NCI-H2171 (cell line): ENCODE results near the gene NCCRP1.

Source experiments
- DNase-seq: peaks from one replicate; lab custom pipeline; 2025; lab: John Stamatoyannopoulos, UW

NCCRP1 gene, protein sequence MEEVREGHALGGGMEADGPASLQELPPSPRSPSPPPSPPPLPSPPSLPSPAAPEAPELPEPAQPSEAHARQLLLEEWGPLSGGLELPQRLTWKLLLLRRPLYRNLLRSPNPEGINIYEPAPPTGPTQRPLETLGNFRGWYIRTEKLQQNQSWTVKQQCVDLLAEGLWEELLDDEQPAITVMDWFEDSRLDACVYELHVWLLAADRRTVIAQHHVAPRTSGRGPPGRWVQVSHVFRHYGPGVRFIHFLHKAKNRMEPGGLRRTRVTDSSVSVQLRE

DNA sequence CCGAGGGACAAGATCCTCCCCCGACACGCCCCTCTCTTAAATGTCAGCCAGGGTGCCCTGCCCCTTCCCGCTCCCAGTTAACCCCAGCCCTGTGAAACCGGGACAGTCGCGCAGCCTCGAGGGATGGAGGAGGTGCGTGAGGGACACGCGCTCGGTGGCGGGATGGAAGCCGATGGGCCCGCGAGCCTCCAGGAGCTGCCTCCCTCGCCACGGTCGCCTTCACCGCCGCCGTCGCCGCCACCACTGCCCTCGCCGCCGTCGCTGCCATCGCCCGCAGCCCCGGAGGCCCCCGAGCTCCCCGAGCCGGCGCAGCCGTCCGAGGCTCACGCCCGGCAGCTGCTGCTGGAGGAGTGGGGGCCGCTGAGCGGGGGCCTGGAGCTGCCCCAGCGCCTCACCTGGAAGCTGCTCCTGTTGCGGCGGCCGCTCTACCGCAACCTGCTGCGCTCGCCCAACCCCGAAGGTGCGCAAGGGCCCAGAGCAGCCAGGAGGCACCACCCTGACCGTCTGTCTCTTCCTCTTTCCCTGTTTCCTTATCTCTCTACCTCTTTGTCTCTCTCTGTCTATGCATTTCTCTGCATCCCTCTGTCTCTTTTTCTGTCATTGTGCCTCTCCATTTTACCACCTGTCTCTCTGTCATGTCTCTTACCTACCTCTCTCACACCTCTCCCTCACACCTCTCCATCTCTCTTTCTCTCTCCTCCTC lies at the start of gene NCCRP1:
TSS of gene NCCRP1 (plus strand) at position 105 of the 703 bp plus-strand sequence. CDS start at position 124, 19 bp downstream.
- no peak for DNase-seq

DNA sequence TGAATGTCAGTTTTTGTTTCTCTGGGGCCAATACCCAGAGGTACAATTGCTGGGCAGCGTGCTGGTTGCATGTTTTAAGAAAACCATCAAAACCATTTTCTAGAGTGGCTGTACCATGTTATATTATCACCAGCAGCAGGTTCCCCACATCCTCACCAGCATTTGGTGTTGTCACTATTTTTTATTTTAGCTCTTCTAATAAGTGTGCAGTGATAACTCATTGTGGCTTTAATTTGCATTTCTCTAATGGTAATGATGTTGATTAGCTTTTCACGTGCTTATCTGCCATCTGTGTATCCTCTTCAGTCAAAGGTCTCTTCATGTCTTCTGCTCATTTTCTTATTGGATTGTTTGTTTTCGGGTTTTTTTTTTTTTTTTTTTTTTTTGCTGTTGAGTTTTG lies 49.3 kb upstream of the NCCRP1 start:
- DNase-seq, result no peak

DNA sequence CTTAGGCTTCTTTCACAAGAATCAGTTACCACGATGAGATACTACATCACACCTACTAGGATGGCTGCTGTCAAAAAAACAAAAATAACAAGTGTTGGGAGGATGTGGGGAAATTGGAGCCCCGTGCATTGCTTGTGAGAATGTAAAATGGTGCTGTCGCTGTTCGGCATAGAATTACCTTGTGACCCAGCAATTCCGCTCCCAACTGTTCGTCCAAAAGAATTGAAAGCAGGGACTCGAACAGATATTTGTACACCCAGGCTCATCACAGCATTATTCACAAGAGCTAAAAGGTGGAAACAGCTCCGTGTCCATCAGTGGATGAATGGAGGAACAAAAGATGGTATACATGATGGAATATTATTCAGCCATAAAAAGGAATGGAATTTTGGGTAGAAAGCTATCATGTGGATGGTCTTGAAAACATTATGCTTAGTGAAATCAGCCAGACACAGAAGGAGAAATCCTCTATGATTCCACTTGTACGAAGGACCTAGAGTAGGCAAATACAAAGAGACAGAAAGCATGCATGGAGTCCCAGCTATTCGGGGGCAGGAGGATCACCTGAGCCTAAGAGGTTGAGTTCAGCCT lies 47.7 kb upstream of the NCCRP1 start:
- no peak for DNase-seq

DNA sequence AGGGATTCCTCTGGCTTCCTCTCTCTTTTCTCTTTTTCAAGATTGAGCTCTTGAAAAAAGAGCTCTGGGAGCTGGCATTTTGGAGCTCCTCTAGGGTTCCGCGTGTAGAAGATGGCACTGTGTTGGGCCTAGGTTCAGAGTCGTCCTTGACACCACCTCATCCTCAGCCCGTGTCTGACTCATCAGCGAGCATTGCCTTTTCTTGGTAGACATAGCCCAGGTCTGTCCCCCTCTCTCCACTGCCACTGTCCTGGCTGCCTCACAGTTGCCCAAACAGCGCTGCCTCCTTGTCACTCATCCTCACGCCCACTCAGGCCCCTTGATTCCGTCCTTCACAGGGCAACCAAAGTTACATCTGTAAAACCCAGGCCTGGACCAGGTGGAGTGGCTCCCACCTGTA lies 46.5 kb upstream of the NCCRP1 start:
- DNase-seq, result no peak

DNA sequence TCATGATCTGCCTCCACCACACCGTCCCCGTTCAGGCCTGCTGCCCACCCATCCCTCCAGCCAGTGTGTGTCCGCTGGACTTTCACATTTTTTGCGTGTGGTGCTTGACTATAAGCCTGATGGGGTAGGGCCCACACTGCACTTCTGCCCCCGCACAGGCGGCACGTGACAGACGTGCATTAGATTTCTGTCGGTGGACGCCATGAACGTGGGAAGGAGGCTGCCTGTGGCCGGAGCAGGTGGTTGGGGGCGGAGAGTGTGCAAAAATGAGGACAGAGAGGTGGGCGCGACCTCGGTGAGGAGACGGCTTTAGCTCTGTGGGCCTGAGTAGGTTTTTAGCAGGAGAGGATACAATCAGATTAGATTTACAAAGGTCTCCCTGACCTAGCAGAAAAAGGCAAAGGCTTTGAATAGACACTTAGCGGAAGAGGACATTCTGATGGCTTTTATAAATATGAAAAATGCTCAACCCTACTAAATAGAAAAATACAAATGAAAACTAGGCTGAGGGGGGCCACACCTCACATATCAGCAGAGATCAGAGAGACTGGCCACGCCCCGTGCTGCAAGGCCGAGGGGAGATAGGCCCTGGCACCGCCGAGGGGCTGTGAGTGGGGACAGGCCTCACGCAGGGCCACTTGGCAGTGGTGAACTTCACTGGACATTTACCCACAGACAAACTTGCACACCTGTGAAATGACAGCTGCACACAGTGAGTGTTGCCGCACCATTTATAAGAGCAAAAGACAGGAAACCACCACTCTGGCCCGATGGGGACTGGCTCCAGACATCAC lies 45.8 kb upstream of the NCCRP1 start:
- no peak for DNase-seq

DNA sequence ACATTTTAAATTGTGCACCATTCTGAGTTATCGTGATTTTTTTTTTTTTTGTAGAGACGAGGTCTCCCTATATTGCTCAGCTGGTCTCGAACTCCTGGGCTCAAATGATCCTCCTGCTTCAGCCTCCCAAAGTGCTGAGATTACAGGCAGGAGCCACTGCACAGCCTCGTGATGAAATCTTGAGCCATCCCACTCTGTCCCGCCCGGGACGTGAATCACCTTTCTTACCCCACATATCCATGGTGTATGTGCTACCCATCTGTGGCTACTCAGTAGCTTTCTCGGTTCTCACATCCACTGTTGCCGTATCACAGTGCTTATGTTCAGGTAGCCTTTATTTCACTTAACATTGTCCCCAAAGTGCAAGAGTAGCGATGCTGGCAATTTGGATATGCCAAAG lies 44.7 kb upstream of the NCCRP1 start:
- DNase-seq, result no peak

DNA sequence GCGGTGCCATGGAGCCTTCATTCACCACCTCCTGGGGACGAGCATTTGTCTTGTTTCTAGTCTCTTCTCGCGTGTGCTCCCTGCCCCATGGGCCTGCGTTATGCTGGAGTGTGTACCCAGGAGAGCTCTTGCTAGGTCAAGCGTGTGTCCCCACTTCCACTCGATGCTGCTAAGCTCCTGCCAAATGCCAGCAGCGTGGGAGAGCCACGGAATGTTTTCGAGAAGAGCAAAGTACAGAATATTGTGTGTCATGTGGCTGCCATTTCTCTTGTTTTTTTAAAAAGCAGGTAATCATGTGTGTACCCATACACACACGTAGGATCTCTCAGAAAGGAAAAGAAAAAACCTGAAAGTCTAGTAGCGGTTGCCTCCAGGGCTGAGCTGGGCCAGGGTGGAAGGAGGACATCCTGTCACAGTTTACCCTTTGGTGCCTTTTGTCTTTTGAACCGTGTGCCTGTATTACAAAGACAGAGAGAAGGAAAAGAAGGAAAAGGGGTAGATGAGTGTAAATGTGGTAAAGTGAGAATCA lies 42.6 kb upstream of the NCCRP1 start:
- no peak for DNase-seq

DNA sequence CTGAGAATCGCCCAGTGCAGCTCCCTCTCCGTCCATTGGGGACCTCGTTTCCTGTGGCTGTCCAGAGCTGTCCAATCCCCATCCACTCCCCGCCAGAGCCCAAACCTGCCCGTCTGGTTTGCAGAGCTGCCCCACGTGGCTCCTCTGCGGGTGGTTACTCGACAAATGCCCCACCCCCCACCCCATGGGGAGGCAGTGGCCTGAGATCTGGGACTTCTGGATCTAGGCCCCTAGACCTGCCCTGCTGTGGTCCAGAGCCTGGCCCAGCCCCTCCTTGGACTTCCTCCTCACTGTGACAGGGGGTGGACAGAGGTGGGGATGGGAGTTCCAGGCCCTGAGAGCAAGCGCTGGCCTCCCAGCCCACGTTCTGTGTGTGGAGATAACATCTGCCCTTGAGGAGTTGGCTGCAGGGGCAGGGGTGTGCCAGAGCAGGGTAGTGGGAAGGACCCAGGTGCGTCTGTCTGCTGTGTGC lies 42.1 kb upstream of the NCCRP1 start:
- DNase-seq, result no peak

DNA sequence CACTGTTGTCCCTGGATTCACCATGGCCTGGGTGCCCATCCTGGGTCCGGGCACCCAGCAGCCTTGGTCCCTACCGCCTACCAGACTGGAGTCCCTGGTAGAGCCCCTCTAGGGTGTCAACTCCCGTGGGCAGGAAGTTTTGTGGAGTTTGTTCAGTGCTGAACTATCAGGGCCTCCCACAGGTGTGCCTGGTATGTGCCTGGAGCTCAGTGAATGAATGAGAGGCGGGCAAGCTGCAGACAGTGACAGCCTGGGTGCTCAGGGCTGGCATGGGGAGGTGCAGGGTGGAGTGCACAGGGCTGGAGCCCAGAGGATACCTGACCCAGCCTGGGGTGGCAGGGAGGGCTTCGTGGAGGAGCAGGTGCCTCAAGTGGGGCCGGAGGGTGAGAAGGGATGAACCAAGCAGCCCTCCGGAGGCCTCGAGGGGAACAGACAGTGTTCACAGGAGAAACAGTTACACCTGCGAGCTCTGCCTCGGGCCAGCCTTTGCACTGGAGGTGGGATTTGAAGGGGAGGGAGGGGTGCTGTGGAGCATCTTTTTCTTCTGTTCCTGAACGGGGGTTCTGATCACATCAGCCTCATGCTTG lies 41.6 kb upstream of the NCCRP1 start:
- no peak for DNase-seq

DNA sequence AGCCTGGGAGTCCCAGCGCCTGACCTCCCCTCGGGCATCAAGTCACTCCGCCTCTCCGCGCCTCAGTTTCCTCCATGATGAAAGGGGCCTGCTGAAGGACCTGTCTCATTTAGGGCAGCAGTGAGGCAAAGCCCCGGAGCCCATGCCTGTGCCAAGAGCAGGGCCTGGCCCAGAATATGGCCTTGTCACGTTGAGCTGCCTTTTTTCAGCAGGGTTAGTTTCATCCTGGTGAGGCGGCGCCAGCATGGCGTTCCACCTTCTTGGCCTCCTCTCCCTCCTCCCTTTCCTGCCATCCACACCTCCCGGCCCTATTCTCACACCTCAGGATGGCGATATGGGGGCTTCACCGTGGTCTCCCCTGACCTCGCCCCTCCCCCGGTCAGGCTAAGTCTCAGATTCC lies 41.0 kb upstream of the NCCRP1 start:
- DNase-seq, result no peak

DNA sequence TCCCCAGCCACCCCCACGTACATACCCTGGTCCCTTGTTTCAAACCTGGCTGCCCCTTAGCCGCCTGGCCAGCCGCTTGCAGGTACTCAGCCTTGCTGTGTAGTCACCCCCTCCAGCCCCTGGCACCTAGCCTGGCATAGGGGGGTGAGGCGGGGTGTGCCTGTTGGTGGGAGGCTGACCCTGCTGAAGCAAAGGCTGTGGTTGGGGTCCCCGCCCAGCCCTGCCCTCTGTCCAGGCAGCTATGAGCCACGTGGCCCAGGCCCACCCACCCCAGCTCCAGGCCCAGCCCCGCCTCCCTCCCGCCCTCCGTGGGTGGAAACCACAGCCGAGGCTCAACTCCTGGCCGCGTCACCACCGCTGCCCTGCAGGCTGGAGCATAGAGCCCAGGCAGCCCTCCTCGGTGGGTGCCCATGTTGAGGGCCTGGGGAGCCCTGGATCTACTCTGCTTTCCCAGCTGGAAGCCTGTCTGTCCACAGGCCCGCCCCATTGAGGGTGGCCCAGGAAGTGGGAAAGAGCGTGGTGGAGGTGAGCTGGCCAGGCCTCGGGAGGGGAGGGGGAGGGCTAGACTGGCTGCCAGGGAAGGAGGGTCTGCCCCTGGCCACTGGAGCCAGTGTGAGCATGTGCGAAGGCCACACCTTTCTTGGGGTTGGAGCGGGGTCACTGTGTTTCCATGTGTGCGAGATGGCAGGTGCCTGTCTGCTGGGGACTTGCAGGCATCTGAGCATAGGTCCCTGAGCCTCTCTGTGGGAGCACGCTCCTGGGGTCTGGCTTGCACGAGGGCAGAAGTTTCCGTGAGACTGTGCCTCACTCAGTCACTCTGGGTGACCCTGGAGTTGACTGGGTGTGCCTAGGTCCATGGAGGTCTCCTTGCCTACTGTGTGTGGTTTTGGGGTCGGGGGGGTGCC lies 40.2 kb upstream of the NCCRP1 start:
- DNase-seq, result no peak

DNA sequence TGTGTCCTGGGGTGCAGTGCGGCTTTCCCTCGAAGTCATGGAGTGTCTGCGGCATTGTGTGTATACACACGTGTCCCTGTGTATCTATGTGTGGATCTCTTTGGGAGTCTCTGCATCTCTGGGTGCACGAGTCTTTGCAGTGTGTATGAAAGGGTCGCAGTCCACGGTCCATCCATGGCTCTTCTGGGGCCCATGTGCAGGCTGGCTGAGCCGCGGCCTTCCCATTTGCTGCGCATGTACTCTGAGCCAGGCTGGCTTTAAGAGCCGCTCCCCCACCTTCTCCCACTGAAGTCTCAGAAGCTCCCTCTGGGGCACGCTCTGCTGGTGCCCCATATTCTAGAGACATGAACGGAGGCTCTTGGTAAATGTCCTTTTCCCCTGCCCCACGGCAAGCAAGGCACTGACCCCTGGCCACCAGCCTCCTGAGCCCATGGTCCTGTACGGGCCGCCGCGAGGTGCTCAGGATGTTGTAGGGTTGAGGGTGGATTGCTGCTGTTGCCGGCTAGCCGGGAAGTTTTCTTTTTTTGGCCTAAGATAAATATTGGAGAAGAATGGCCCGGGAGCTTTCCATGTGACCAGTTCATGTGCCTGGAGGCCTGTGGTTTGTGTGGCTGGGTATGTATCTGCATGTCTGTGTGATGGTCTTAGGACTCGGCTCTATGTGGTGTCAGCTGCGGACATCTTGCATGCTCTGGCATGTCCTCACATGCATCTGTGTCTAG lies 39.3 kb upstream of the NCCRP1 start:
- no peak for DNase-seq

DNA sequence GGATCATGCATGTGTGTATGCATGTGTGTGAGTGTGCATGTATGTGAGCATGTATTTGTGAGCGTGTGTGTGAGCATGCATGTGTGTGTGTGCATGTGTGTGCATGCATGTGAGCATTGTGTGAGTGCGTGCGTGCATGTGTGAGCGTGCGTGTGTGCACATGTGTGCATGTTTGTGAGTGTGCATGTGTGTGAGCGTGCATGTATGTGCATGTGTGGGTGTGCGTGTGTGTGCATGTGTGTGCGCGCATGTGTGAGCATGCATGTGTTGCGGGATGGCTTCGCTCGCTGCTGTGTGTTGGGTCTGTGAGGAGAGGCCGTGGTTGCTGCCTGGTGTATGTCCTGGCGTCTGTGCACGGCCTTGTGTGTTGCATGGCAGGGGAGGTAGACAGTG lies 38.8 kb upstream of the NCCRP1 start:
- no peak for DNase-seq

DNA sequence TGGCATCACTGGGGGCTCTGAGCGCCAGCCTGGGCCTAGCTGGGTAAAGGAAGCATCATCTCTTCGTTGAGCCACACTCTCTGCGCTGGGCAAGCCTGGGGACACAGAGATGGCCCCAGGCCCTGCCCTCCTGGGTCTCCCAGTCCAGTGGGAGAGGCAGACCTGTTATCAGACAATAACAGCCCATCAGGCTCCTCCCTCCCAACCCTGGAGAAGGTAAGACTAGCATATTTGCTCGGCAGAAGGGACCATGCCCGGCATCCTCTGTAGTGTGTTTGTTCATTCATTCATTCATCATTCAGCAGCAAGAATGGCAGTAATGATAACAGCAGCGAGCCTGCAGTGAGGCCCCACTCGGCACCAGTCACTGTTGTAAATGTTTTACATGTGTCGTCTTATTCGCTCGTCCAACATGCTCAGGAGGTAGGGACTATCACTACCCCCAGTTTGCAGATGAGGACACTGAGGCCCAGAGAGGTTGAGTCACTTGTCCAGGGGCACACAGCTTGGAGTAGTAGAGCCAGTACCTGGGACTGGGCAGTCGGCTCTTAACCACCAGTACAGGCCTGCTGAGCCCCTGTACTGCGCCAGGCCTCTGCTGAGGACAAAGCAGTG lies 38.0 kb upstream of the NCCRP1 start:
- no peak for DNase-seq

DNA sequence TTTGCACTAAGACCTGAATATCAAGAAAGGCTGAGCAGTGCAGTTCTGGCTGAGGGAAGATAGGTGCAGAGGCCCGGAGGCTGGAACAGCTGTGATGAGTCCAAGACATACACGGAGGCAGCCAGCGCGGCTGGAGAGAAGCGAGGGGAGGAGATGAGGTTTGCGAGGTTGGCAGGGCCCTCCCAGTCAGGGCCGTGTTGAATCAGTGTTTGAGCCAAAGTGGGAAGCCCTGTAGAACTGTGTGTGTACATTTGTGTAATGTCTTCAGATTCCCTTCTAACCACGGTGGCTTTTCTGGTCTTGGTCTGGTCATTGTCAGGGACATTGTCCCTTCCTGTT lies 36.3 kb upstream of the NCCRP1 start:
- DNase-seq, result no peak

DNA sequence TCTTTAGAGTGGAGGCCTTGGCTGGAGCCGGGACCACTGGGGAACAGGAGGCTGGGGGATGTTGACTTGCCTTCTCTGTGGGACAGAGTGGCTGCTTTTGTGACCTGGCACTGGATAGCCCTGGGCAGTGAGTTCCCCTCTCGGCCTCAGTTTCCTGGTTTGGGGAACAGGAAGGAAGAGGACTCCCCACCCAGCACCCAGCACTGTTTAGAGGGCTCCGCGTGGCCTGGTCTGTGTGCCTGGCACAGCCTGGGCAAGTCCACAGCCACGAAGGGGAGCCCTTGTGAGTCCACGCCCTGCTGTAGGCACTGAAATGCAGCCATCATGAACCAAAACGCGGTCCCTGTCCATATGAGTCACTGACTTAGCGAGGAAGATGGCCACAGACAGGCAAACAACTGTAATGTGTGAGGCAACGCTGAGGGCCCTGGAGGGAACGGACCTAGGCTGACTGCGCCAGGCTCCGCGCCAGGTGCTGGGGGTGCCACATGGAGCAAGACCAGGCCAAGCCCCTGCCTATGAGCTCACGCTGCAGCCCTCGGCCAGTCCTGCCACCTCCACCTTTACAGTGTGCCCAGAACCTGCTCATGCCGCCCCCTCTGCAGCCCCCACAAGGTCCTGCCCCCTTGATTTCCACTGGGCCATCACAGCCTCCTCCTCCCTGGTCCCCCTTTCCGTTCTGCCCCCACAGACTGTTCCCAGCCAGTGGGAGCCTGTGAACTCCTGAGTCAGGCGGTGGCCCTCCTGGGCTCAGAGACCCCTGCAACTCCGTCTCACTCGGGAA lies 35.7 kb upstream of the NCCRP1 start:
- DNase-seq, result no peak

DNA sequence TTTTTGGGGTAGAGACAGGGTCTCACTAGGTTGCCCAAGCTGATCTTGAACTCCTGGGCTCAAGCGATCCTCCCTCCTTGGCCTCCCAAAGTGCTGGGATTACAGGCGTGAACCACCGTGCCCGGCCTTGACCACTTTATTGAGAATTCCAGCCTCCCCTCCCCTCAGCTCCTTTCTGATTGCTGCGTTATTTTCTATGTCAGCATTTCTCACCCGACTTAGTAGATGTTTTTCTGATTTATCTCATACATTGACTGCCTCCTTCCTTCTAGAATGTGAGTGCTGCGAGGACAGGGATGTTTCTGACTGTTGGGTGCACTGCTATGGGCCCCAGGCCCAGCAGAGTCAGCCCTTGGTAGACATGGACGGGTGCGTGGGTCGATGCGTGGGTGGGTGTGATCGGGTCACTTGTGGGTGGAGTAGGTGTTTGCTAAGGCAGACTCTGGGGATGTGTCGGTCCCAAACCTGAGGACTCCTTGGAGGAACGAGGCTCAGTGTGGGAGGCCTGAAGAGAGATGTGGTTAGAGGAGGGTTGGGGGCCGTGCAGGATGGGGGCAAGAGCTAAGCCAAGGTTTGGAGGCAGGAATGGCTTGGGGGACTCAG lies 34.2 kb upstream of the NCCRP1 start:
- DNase-seq, result no peak

DNA sequence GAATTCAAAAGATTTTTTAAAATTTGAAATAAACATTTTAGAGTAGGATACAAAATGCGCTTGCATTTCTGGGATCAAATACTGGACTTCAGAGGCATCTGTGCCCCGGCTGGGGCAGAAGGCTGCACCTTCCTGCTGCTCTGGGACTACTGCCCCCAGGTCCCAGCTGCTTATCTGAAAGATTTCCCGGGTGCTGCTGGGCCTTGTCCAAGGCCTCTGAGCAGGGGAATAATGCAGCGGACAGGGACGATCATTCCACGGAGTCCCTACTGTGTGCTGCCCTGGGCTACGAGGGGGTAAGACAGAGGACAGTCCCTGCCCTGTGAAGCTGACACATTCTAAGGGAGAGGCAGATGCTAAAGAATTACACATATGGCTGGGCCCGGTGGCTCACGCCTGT lies 33.1 kb upstream of the NCCRP1 start:
- DNase-seq, result no peak

DNA sequence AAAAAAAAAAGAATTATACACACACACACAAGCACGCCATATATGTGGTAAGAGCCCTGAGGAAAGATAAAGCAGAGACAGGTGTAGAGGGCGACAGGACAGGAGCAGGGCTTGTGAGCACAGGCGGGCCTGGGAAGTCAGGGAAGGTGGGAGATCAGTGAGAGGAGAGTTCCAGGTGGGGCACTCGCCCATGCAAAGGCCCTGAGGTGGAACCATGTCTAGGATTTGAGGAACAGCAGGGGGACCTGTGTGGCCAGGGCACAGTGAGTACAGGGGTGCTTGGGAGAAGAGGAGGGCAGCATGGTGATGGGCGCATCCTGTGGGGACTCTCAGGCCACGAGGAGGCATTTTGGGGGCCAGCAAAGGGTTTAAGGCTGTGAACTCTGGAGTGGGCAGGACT lies 32.5 kb upstream of the NCCRP1 start:
- DNase-seq, result no peak
